MM.1S (cell line): ENCODE measurements around the gene SCGN.

Experiments used
- EZH2 ChIP-seq: fragments of 300-600 bp; sonication (generic); optimal IDR thresholded peaks from 2 replicates; pipeline ENCODE3; 2017; ENCODE audit warnings: low read depth, mild to moderate bottlenecking, antibody characterized with exemption, low read length, mixed read lengths
- TF ChIP-seq, protein P1 (sequence below): fragments of 300-600 bp; sonication (generic); IDR thresholded peaks from 2 replicates; pipeline ENCODE4 v1.5.1; 2016; ENCODE audit warnings: antibody characterized with exemption, low read length, mixed read lengths

DNA sequence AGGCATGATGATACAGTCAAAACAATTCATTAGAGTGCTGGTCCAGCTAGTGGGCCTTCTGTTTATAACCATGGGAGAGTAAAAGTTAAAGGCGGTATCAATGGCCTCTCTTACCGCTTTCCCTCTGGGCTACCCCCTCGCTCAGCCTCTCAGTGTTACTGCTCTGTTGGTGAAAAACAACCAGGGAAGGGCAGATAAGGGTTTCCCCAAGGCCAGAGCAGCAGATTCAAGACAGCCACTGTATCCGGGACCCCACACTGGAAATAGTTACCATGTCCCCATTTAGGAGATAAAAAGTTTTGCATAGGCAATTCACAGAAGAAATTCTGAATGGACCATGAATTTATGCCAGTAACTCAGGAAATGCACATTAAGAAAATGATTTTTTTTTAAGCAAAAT, 13.4 kb downstream of the SCGN start:
- no peak for TF ChIP-seq EZH2
- TF ChIP-seq, protein P1, sequence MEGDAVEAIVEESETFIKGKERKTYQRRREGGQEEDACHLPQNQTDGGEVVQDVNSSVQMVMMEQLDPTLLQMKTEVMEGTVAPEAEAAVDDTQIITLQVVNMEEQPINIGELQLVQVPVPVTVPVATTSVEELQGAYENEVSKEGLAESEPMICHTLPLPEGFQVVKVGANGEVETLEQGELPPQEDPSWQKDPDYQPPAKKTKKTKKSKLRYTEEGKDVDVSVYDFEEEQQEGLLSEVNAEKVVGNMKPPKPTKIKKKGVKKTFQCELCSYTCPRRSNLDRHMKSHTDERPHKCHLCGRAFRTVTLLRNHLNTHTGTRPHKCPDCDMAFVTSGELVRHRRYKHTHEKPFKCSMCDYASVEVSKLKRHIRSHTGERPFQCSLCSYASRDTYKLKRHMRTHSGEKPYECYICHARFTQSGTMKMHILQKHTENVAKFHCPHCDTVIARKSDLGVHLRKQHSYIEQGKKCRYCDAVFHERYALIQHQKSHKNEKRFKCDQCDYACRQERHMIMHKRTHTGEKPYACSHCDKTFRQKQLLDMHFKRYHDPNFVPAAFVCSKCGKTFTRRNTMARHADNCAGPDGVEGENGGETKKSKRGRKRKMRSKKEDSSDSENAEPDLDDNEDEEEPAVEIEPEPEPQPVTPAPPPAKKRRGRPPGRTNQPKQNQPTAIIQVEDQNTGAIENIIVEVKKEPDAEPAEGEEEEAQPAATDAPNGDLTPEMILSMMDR = no peak
